Measurements from ENCODE around the gene JAZF1. TPM values are rescaled to one million over a fixed set of nuclear protein-coding genes. Genes with fewer than 3 reads are reported as not detected.

Gene JAZF1
- total and polyA plus RNA-seq, 3 experiments from 2014 or later, result 3.2 to 5.1 (median 4.9) TPM

- Histone ChIP-seq H3K36me3 (ENCODE audit: insufficient read depth, low read length) (no peaks in the 10 kb centered on the region), H3K9me3 (ENCODE audit: low read length) (no peaks in the 10 kb centered on the region), H3K4me3 (ENCODE audit: low read length) (no peak overlapping the region), H3K27me3 (ENCODE audit: insufficient read depth, low read length, poor library complexity, severe bottlenecking) (no peaks in the 10 kb centered on the region), H3K27ac (ENCODE audit: low read depth, low read length) (no peak overlapping the region), H3K4me1 (ENCODE audit: insufficient read depth, low read length) (no peaks in the 10 kb centered on the region)
- no peaks in the 10 kb centered on the region for H3K9me3 Mint-ChIP-seq
- POLR2A ChIA-PET, result interaction anchor here (0.7 kb wide), 1 partner anchor 18 kb away, joined by 5 read pairs; no protein-coding TSS in a partner anchor
- no peak overlapping the region for H3K4me3 Mint-ChIP-seq
- H3K27ac Mint-ChIP-seq, result no peak overlapping the region
- H3K27me3 Mint-ChIP-seq, result peaks cover 0 to 2% of the 10 kb centered on the region in 2 donors
- peaks cover 0 to 5% (median 2%) of the 10 kb centered on the region in 3 donors for H3K36me3 Mint-ChIP-seq
- CTCF ChIA-PET, result no interaction called here
- peaks cover 5 to 16% (median 13%) of the 10 kb centered on the region in 3 donors for H3K4me1 Mint-ChIP-seq
- DNase-seq, result no peak
These were observed 19.3 kb downstream of the JAZF1 start for GRCh38 chr7:28161331-28161730.

GRCh38 chr7:28160551-28160991, 20.0 kb downstream of the JAZF1 start:
- peaks cover 0 to 5% (median 2%) of the 10 kb centered on the region in 3 donors for H3K36me3 Mint-ChIP-seq
- H3K27me3 Mint-ChIP-seq, result peaks cover 0 to 2% of the 10 kb centered on the region in 2 donors
- H3K4me3 ChIP-seq (ENCODE audit: low read length), result no peak overlapping the region
- no peaks in the 10 kb centered on the region for H3K9me3 Mint-ChIP-seq
- CTCF ChIA-PET, result no interaction called here
- peaks cover 6 to 24% (median 18%) of the 10 kb centered on the region in 3 donors for H3K4me1 Mint-ChIP-seq
- H3K4me3 Mint-ChIP-seq, result no peak overlapping the region
- no peaks in the 10 kb centered on the region for H3K36me3 ChIP-seq (ENCODE audit: insufficient read depth, low read length)
- no peaks in the 10 kb centered on the region for H3K27me3 ChIP-seq (ENCODE audit: insufficient read depth, low read length, poor library complexity, severe bottlenecking)
- H3K9me3 ChIP-seq (ENCODE audit: low read length), result no peaks in the 10 kb centered on the region
- POLR2A ChIA-PET, result interaction anchor here (0.7 kb wide), 1 partner anchor 19 kb away, joined by 5 read pairs; no protein-coding TSS in a partner anchor
- no peak overlapping the region for H3K27ac Mint-ChIP-seq
- H3K4me1 ChIP-seq (ENCODE audit: insufficient read depth, low read length), result peaks cover 4% of the 10 kb centered on the region
- H3K27ac ChIP-seq (ENCODE audit: low read depth, low read length), result no peak overlapping the region
- no peak for DNase-seq

GRCh38 chr7:28157831-28158416, 22.7 kb downstream of the JAZF1 start:
- Histone ChIP-seq H3K27ac (ENCODE audit: low read depth, low read length) (no peak overlapping the region), H3K27me3 (ENCODE audit: insufficient read depth, low read length, poor library complexity, severe bottlenecking) (no peaks in the 10 kb centered on the region), H3K4me1 (ENCODE audit: insufficient read depth, low read length) (peaks cover 9% of the 10 kb centered on the region), H3K4me3 (ENCODE audit: low read length) (no peak overlapping the region), H3K9me3 (ENCODE audit: low read length) (no peaks in the 10 kb centered on the region), H3K36me3 (ENCODE audit: insufficient read depth, low read length) (no peaks in the 10 kb centered on the region)
- CTCF ChIA-PET, result no interaction called here
- no peak overlapping the region for H3K27ac Mint-ChIP-seq
- no peak overlapping the region for H3K4me3 Mint-ChIP-seq
- POLR2A ChIA-PET, result no interaction called here
- peaks cover 0 to 5% (median 2%) of the 10 kb centered on the region in 3 donors for H3K36me3 Mint-ChIP-seq
- peaks cover 0 to 2% of the 10 kb centered on the region in 2 donors for H3K27me3 Mint-ChIP-seq
- DNase-seq, result no peak
- H3K9me3 Mint-ChIP-seq, result no peaks in the 10 kb centered on the region
- peaks cover 29 to 43% (median 42%) of the 10 kb centered on the region in 3 donors for H3K4me1 Mint-ChIP-seq

GRCh38 chr7:28157076-28157745, 23.4 kb downstream of the JAZF1 start:
- H3K27ac ChIP-seq (ENCODE audit: low read depth, low read length), result no peak overlapping the region
- H3K4me1 Mint-ChIP-seq, result peaks cover 36 to 50% (median 48%) of the 10 kb centered on the region in 3 donors
- no peak for DNase-seq
- H3K27ac Mint-ChIP-seq, result no peak overlapping the region
- H3K4me3 Mint-ChIP-seq, result peak overlapping the region in 1 of 7 donors; percentile 80
- no peaks in the 10 kb centered on the region for H3K9me3 ChIP-seq (ENCODE audit: low read length)
- peaks cover 0 to 5% (median 2%) of the 10 kb centered on the region in 3 donors for H3K36me3 Mint-ChIP-seq
- H3K27me3 ChIP-seq (ENCODE audit: insufficient read depth, low read length, poor library complexity, severe bottlenecking), result no peaks in the 10 kb centered on the region
- CTCF ChIA-PET, result no interaction called here
- peaks cover 16% of the 10 kb centered on the region for H3K4me1 ChIP-seq (ENCODE audit: insufficient read depth, low read length)
- no peaks in the 10 kb centered on the region for H3K9me3 Mint-ChIP-seq
- peaks cover 0 to 2% of the 10 kb centered on the region in 2 donors for H3K27me3 Mint-ChIP-seq
- no peaks in the 10 kb centered on the region for H3K36me3 ChIP-seq (ENCODE audit: insufficient read depth, low read length)
- POLR2A ChIA-PET, result no interaction called here
- no peak overlapping the region for H3K4me3 ChIP-seq (ENCODE audit: low read length)

GRCh38 chr7:28156401-28156800, 24.2 kb downstream of the JAZF1 start:
- H3K36me3 ChIP-seq (ENCODE audit: insufficient read depth, low read length), result no peaks in the 10 kb centered on the region
- CTCF ChIA-PET, result no interaction called here
- H3K4me1 Mint-ChIP-seq, result peaks cover 41 to 55% (median 53%) of the 10 kb centered on the region in 3 donors
- H3K27me3 ChIP-seq (ENCODE audit: insufficient read depth, low read length, poor library complexity, severe bottlenecking), result no peaks in the 10 kb centered on the region
- no peak for DNase-seq
- no peaks in the 10 kb centered on the region for H3K9me3 ChIP-seq (ENCODE audit: low read length)
- H3K27ac Mint-ChIP-seq, result no peak overlapping the region
- H3K9me3 Mint-ChIP-seq, result no peaks in the 10 kb centered on the region
- H3K4me1 ChIP-seq (ENCODE audit: insufficient read depth, low read length), result peaks cover 19% of the 10 kb centered on the region
- no peak overlapping the region for H3K4me3 ChIP-seq (ENCODE audit: low read length)
- H3K36me3 Mint-ChIP-seq, result peaks cover 0 to 5% (median 2%) of the 10 kb centered on the region in 3 donors
- no peak overlapping the region for H3K27ac ChIP-seq (ENCODE audit: low read depth, low read length)
- peaks cover 0 to 2% of the 10 kb centered on the region in 2 donors for H3K27me3 Mint-ChIP-seq
- POLR2A ChIA-PET, result no interaction called here
- H3K4me3 Mint-ChIP-seq, result no peak overlapping the region

GRCh38 chr7:28155964-28156363, 24.6 kb downstream of the JAZF1 start:
- POLR2A ChIA-PET, result no interaction called here
- no peak overlapping the region for H3K27ac ChIP-seq (ENCODE audit: low read depth, low read length)
- peak overlapping the region in 1 of 8 donors; percentile 5 for H3K27ac Mint-ChIP-seq
- peaks cover 19% of the 10 kb centered on the region for H3K4me1 ChIP-seq (ENCODE audit: insufficient read depth, low read length)
- no peak overlapping the region for H3K4me3 ChIP-seq (ENCODE audit: low read length)
- CTCF ChIA-PET, result no interaction called here
- no peaks in the 10 kb centered on the region for H3K9me3 ChIP-seq (ENCODE audit: low read length)
- H3K27me3 ChIP-seq (ENCODE audit: insufficient read depth, low read length, poor library complexity, severe bottlenecking), result no peaks in the 10 kb centered on the region
- H3K4me3 Mint-ChIP-seq, result peak overlapping the region in 1 of 7 donors; percentile 2
- no peak for DNase-seq
- peaks cover 0 to 2% of the 10 kb centered on the region in 2 donors for H3K27me3 Mint-ChIP-seq
- peaks cover 41 to 55% (median 53%) of the 10 kb centered on the region in 3 donors for H3K4me1 Mint-ChIP-seq
- no peaks in the 10 kb centered on the region for H3K9me3 Mint-ChIP-seq
- no peaks in the 10 kb centered on the region for H3K36me3 ChIP-seq (ENCODE audit: insufficient read depth, low read length)
- H3K36me3 Mint-ChIP-seq, result peaks cover 0 to 5% (median 2%) of the 10 kb centered on the region in 3 donors

GRCh38 chr7:28155019-28155660, 25.5 kb downstream of the JAZF1 start:
- Histone ChIP-seq H3K9me3 (ENCODE audit: low read length) (no peaks in the 10 kb centered on the region), H3K36me3 (ENCODE audit: insufficient read depth, low read length) (no peaks in the 10 kb centered on the region), H3K4me1 (ENCODE audit: insufficient read depth, low read length) (peaks cover 19% of the 10 kb centered on the region), H3K27me3 (ENCODE audit: insufficient read depth, low read length, poor library complexity, severe bottlenecking) (no peaks in the 10 kb centered on the region), H3K4me3 (ENCODE audit: low read length) (no peak overlapping the region), H3K27ac (ENCODE audit: low read depth, low read length) (no peak overlapping the region)
- H3K4me3 Mint-ChIP-seq, result peak overlapping the region in 2 of 7 donors; percentile 8 to 16
- peak overlapping the region in 5 of 8 donors; percentile 1 to 51 (median 31) for H3K27ac Mint-ChIP-seq
- CTCF ChIA-PET, result no interaction called here
- H3K9me3 Mint-ChIP-seq, result no peaks in the 10 kb centered on the region
- POLR2A ChIA-PET, result no interaction called here
- H3K4me1 Mint-ChIP-seq, result peaks cover 41 to 60% (median 55%) of the 10 kb centered on the region in 3 donors
- peaks cover 0 to 2% of the 10 kb centered on the region in 2 donors for H3K27me3 Mint-ChIP-seq
- no peak for DNase-seq
- peaks cover 0 to 2% (median 2%) of the 10 kb centered on the region in 3 donors for H3K36me3 Mint-ChIP-seq

GRCh38 chr7:28152594-28152993, 28.0 kb downstream of the JAZF1 start:
- no peaks in the 10 kb centered on the region for H3K9me3 ChIP-seq (ENCODE audit: low read length)
- ChIA-PET CTCF (interaction anchor here (1.0 kb wide), 1 partner anchor 56 kb away, joined by 3 read pairs; no protein-coding TSS in a partner anchor), POLR2A (no interaction called here)
- Mint-ChIP-seq H3K9me3 (no peaks in the 10 kb centered on the region), H3K4me3 (peak overlapping the region in 6 of 7 donors; percentile 2 to 71 (median 41)), H3K4me1 (peaks cover 41 to 65% (median 62%) of the 10 kb centered on the region in 3 donors), H3K36me3 (peaks cover 0 to 4% (median 1%) of the 10 kb centered on the region in 3 donors), H3K27me3 (no peaks in the 10 kb centered on the region), H3K27ac (peak overlapping the region in 7 of 8 donors; percentile 2 to 85 (median 71))
- H3K27ac ChIP-seq (ENCODE audit: low read depth, low read length), result no peak overlapping the region
- no peaks in the 10 kb centered on the region for H3K36me3 ChIP-seq (ENCODE audit: insufficient read depth, low read length)
- DNase-seq, result no peak
- peaks cover 19% of the 10 kb centered on the region for H3K4me1 ChIP-seq (ENCODE audit: insufficient read depth, low read length)
- H3K4me3 ChIP-seq (ENCODE audit: low read length), result no peak overlapping the region
- no peaks in the 10 kb centered on the region for H3K27me3 ChIP-seq (ENCODE audit: insufficient read depth, low read length, poor library complexity, severe bottlenecking)
